Transverse colon (tissue), 4 donors: ENCODE data around the gene SLIT1.

Experiments
- CTCF ChIP-seq, 5 experiments: fragments of 200-600 bp in 3 of 5; fragments of 450-650 bp in 2 of 5; sonication (generic) in 3 of 5; IDR thresholded peaks; 1 replicate in 2 of 5; 2 replicates in 3 of 5; pipeline ENCODE4 v1.5.1; 2016 to 2017; ENCODE audit warnings: antibody characterized with exemption in 5 of 5, inconsistent platforms in 3 of 5, mild to moderate bottlenecking in 2 of 5, moderate library complexity in 1 of 5
- EP300 ChIP-seq: sonication (generic); formaldehyde crosslinking; IDR thresholded peaks from one replicate; pipeline ENCODE4 v1.6.1; 2017; ENCODE audit warnings: antibody characterized with exemption, low read depth
- POLR2A ChIP-seq: fragments of 450-650 bp; IDR thresholded peaks from one replicate; pipeline ENCODE4 v1.6.1; 2016; ENCODE audit warnings: antibody characterized with exemption, mild to moderate bottlenecking, moderate library complexity
- POLR2AphosphoS5 ChIP-seq, 3 donors: sonication (generic); formaldehyde crosslinking; IDR thresholded peaks; one replicate each; pipeline ENCODE4 v1.6.1; 2016; ENCODE audit warnings: antibody characterized with exemption in 3 of 3

- TF ChIP-seq CTCF (IDR thresholded peaks at IDR 0.05) (no peak), POLR2A (no peak), EP300 (no peak), POLR2AphosphoS5 (IDR thresholded peaks at IDR 0.05) (no peak)
Observed at GRCh38 chr10:97111615-97112014, 74.1 kb downstream of the SLIT1 start.
